HCT116 (cell line): ENCODE measurements around the gene ELP1. TPM values are rescaled to one million over a fixed set of nuclear protein-coding genes. Genes with fewer than 3 reads are reported as not detected.

Source experiments
- ATAC-seq: fragments of 200-7000 bp; cut with Tn5 transposase; 2 replicates; pipeline ENCODE4 v1.9.1; 2020; ENCODE audit warnings: mild to moderate bottlenecking, moderate library complexity
- BruUV-seq: library from RNA; stranded (reverse); fragments of 400-500 nt; replicated peaks from 2 replicates; lab custom pipeline; 2021; lab: Mats Ljungman, UMichigan
- CTCF ChIA-PET: fragments of 300-600 bp; sonication (Branson Sonifier 250); formaldehyde crosslinking; loops from one replicate; lab custom pipeline; 2021; ENCODE audit warnings: antibody characterized with exemption; lab: Charles Lee
- POLR2A ChIA-PET: fragments of 300-600, 350-600 bp; sonication (Branson Sonifier 250); formaldehyde crosslinking; loops from one replicate; lab custom pipeline; 2021; ENCODE audit warnings: antibody characterized with exemption; lab: Charles Lee
- RAD21 ChIA-PET, 2 experiments: fragments of 300-600 bp; sonication (Branson Sonifier 250); formaldehyde crosslinking; loops; one replicate each; lab custom pipeline; 2023; ENCODE audit warnings: low total read pairs in 2 of 2; ENCODE audit not compliant: uncharacterized antibody in 2 of 2, unreplicated experiment in 2 of 2, low non-redundant PET in 1 of 2; lab: Charles Lee
- DNase-seq: peaks from one replicate; pipeline ENCODE4 v3.0.0-alpha.2; 2010; ENCODE audit warnings: low read depth, low spot score
- H2AFZ ChIP-seq: fragments of 200-600 bp; shearing (Covaris generic), sonication (generic); 2 replicates; pipeline ENCODE4 v1.6.1; 2017; ENCODE audit warnings: low read depth, mixed run types, mixed read lengths, antibody characterized with exemption, low read length; ENCODE audit not compliant: poor library complexity, severe bottlenecking
- H3K27ac ChIP-seq: 2 replicates; pipeline ENCODE4 v1.5.1; 2012; ENCODE audit warnings: low read depth, low read length
- H3K27me3 ChIP-seq: fragments of 200-600 bp; sonication (generic); 2 replicates; pipeline ENCODE4 v1.6.1; 2016; ENCODE audit warnings: mixed run types, low read length, mixed read lengths; ENCODE audit not compliant: insufficient read depth
- H3K36me3 ChIP-seq, 2 experiments: fragments of 200-500 bp in 1 of 2; fragments of 200-600 bp in 1 of 2; sonication (Bioruptor generic) in 1 of 2; sonication (generic) in 1 of 2; 2 replicates each; pipeline versions ENCODE4 v1.5.1 to v1.6.1; 2014 to 2016; ENCODE audit warnings: low read length in 2 of 2, inconsistent platforms in 1 of 2, mixed read lengths in 1 of 2, mixed run types in 1 of 2; ENCODE audit not compliant: insufficient read depth in 2 of 2, control insufficient read depth in 1 of 2
- H3K4me1 ChIP-seq, 2 experiments: fragments of 200-600 bp in 1 of 2; sonication (generic) in 1 of 2; 2 replicates each; pipeline versions ENCODE4 v1.5.1 to v1.6.1; 2012 to 2017; ENCODE audit warnings: low read length in 2 of 2, inconsistent platforms in 1 of 2, mild to moderate bottlenecking in 1 of 2, mixed read lengths in 1 of 2, mixed run types in 1 of 2, moderate library complexity in 1 of 2; ENCODE audit not compliant: insufficient read depth in 2 of 2, control insufficient read depth in 1 of 2
- H3K4me2 ChIP-seq: fragments of 200-600 bp; sonication (generic); 2 replicates; pipeline ENCODE4 v1.6.1; 2017; ENCODE audit warnings: mixed run types, low read length, mixed read lengths
- H3K4me3 ChIP-seq, 2 experiments: fragments of 200-600 bp in 1 of 2; sonication (generic) in 1 of 2; replicated peaks in 1 of 2; 2 replicates each; pipeline ENCODE4 v1.5.1; 2011 to 2016; ENCODE audit warnings: low read length in 2 of 2, control low read depth in 1 of 2, low read depth in 1 of 2, mild to moderate bottlenecking in 1 of 2, mixed read lengths in 1 of 2, mixed run types in 1 of 2
- H3K79me2 ChIP-seq: fragments of 200-600 bp; sonication (generic); 2 replicates; pipeline ENCODE4 v1.6.1; 2017; ENCODE audit warnings: mild to moderate bottlenecking, mixed run types, low read length, moderate library complexity, mixed read lengths; ENCODE audit not compliant: insufficient read depth
- H3K9ac ChIP-seq: fragments of 200-600 bp; sonication (generic); 2 replicates; pipeline ENCODE4 v1.6.1; 2016; ENCODE audit warnings: low read length, mixed read lengths
- H3K9me2 ChIP-seq: fragments of 200-600 bp; sonication (generic), shearing (Covaris generic); 2 replicates; pipeline ENCODE4 v1.6.1; 2017; ENCODE audit warnings: mixed run types, mild to moderate bottlenecking, moderate library complexity; ENCODE audit not compliant: insufficient read depth
- H3K9me3 ChIP-seq, 2 experiments: fragments of 200-500 bp in 1 of 2; fragments of 200-600 bp in 1 of 2; sonication (Bioruptor generic) in 1 of 2; sonication (generic) in 1 of 2; 2 replicates each; pipeline ENCODE4 v1.6.1; 2014 to 2017; ENCODE audit warnings: low read length in 2 of 2, mixed read lengths in 2 of 2, inconsistent platforms in 1 of 2, low read depth in 1 of 2, mild to moderate bottlenecking in 1 of 2, mixed run types in 1 of 2, moderate library complexity in 1 of 2; ENCODE audit not compliant: control insufficient read depth in 1 of 2, insufficient read depth in 1 of 2
- H4K20me1 ChIP-seq: fragments of 200-600 bp; sonication (generic), shearing (Covaris generic); 2 replicates; pipeline ENCODE4 v1.6.1; 2017; ENCODE audit warnings: mixed run types, mild to moderate bottlenecking, moderate library complexity; ENCODE audit not compliant: insufficient read depth
- ATF3 ChIP-seq: IDR thresholded peaks from 2 replicates; pipeline ENCODE4 v1.6.1; 2012
- CBX3 ChIP-seq: IDR thresholded peaks from 2 replicates; pipeline ENCODE4 v1.6.1; 2012; ENCODE audit warnings: low read depth
- CEBPB ChIP-seq: IDR thresholded peaks from 2 replicates; pipeline ENCODE4 v1.6.1; 2012; ENCODE audit warnings: low read depth
- CTCF ChIP-seq, 3 experiments: fragments of 200-600 bp in 1 of 3; sonication (generic) in 1 of 3; IDR thresholded peaks in 2 of 3; conservative IDR thresholded peaks in 1 of 3; 2 replicates each; pipeline ENCODE4 v1.5.1; 2012 to 2017; ENCODE audit warnings: low read depth in 2 of 3, low read length in 2 of 3, antibody characterized with exemption in 1 of 3, borderline replicate concordance in 1 of 3, control low read depth in 1 of 3, mild to moderate bottlenecking in 1 of 3, mixed read lengths in 1 of 3, mixed run types in 1 of 3, moderate library complexity in 1 of 3; ENCODE audit not compliant: insufficient read depth in 1 of 3
- ELF1 ChIP-seq: IDR thresholded peaks from 2 replicates; pipeline ENCODE4 v1.6.1; 2012; ENCODE audit warnings: low read depth, borderline replicate concordance
- FOSL1 ChIP-seq: IDR thresholded peaks from 2 replicates; pipeline ENCODE4 v1.6.1; 2012; ENCODE audit warnings: low read depth
- JUND ChIP-seq: IDR thresholded peaks from 2 replicates; pipeline ENCODE4 v1.6.1; 2012
- MAX ChIP-seq: IDR thresholded peaks from 2 replicates; pipeline ENCODE4 v1.6.1; 2012
- POLR2A ChIP-seq: IDR thresholded peaks from 2 replicates; pipeline ENCODE4 v1.7.0; 2011; ENCODE audit warnings: borderline replicate concordance; ENCODE audit not compliant: insufficient read depth, insufficient read length; ENCODE audit errors: extremely low read depth
- POLR2AphosphoS5 ChIP-seq: IDR thresholded peaks from 2 replicates; pipeline ENCODE4 v1.6.1; 2011; ENCODE audit warnings: mild to moderate bottlenecking, low read depth, low read length, moderate library complexity
- RAD21 ChIP-seq: IDR thresholded peaks from 2 replicates; pipeline ENCODE4 v1.6.1; 2012; ENCODE audit warnings: low read depth, mild to moderate bottlenecking
- REST ChIP-seq: IDR thresholded peaks from 2 replicates; pipeline ENCODE4 v1.6.1; 2012; ENCODE audit warnings: low read depth
- SIN3A ChIP-seq: IDR thresholded peaks from 2 replicates; pipeline ENCODE4 v1.6.1; 2012; ENCODE audit warnings: low read depth
- SP1 ChIP-seq: IDR thresholded peaks from 2 replicates; pipeline ENCODE4 v1.6.1; 2012; ENCODE audit warnings: low read depth
- SRF ChIP-seq: IDR thresholded peaks from 2 replicates; pipeline ENCODE4 v1.6.1; 2012; ENCODE audit warnings: low read depth
- TCF7L2 ChIP-seq: IDR thresholded peaks from 2 replicates; pipeline ENCODE4 v1.7.0; 2011; ENCODE audit warnings: borderline replicate concordance, inconsistent platforms; ENCODE audit not compliant: insufficient read depth, insufficient read length; ENCODE audit errors: extremely low read depth
- ZBTB33 ChIP-seq: IDR thresholded peaks from 2 replicates; pipeline ENCODE4 v1.6.1; 2011; ENCODE audit warnings: mild to moderate bottlenecking, low read length, moderate library complexity; ENCODE audit not compliant: insufficient replicate concordance; ENCODE audit errors: extremely low read depth
- ZFX ChIP-seq: fragments of 450-650 bp; IDR thresholded peaks from 2 replicates; pipeline ENCODE4 v1.6.1; 2017
- intact Hi-C: fragments of 100-400 bp; cut with micrococcal nuclease; formaldehyde crosslinking; loops from 2 replicates; pipeline ENCODE4 v1.10.0; 2022
- total RNA-seq: library from RNA; stranded (reverse); gene quantifications from one replicate; pipeline ENCODE4 v1.2.1, GENCODE V29; 2021; ENCODE audit not compliant: unreplicated experiment

The ELP1 gene
- total RNA-seq, 1 experiment from 2014 or later = 28.8 TPM

GRCh38 chr9:108961151-108961550, 27.2 kb upstream of the ELP1 start:
- ChIA-PET CTCF (no interaction called here), RAD21 (no interaction called here), POLR2A (no interaction called here)
- H3K27me3 ChIP-seq = no peaks in the 10 kb centered on the region
- no peak overlapping the region for H3K4me3 ChIP-seq
- no TSS peak for BruUV-seq
- DNase-seq = no peak
- intact Hi-C loops = no loop called here
- TF ChIP-seq SIN3A (no peak), TCF7L2 (no peak), ZFX (no peak), JUND (no peak), POLR2A (no peak), FOSL1 (no peak), SRF (no peak), ATF3 (no peak), MAX (no peak), ELF1 (no peak), CEBPB (no peak), ZBTB33 (no peak), POLR2AphosphoS5 (no peak), CTCF (IDR thresholded peaks at IDR 0.05 in 2 of 3, conservative IDR thresholded peaks at IDR 0.05 in 1 of 3; ENCODE audit: borderline replicate concordance in 1 of 3, insufficient read depth in 1 of 3, low read depth in 2 of 3, low read length in 2 of 3) (no peak), SP1 (no peak), REST (no peak), RAD21 (no peak), CBX3 (no peak)
- no peak overlapping the region for H3K9ac ChIP-seq
- no peaks in the 10 kb centered on the region for H3K4me1 ChIP-seq
- H3K79me2 ChIP-seq = no peaks in the 10 kb centered on the region; the same call in 1 of the 2 replicates
- no peaks in the 10 kb centered on the region for H3K9me3 ChIP-seq
- H3K4me2 ChIP-seq = no peak overlapping the region
- peaks cover 5 to 9% of the 10 kb centered on the region in 2 experiments; a peak in 3 of 4 replicates for H3K36me3 ChIP-seq
- no peak overlapping the region for H2AFZ ChIP-seq
- no peaks in the 10 kb centered on the region for H3K9me2 ChIP-seq
- H4K20me1 ChIP-seq = no peaks in the 10 kb centered on the region
- no peak overlapping the region for H3K27ac ChIP-seq
- no peak for ATAC-seq
